HCT116 (cell line): Measurements from ENCODE around the gene TMED7. TPM values are rescaled to one million over a fixed set of nuclear protein-coding genes. Genes with fewer than 3 reads are reported as not detected.

Source experiments
- ATAC-seq: fragments of 200-7000 bp; cut with Tn5 transposase; 2 replicates; pipeline ENCODE4 v1.9.1; 2020; ENCODE audit warnings: mild to moderate bottlenecking, moderate library complexity
- Bru-seq: library from RNA; stranded (reverse); fragments of 400-500 nt; gene quantifications from one replicate; lab custom pipeline; 2021; lab: Mats Ljungman, UMichigan
- BruChase-seq, 2 experiments: library from RNA; stranded (reverse); fragments of 400-500 nt; gene quantifications; one replicate each; lab custom pipeline; 2021; lab: Mats Ljungman, UMichigan
- BruUV-seq: library from RNA; stranded (reverse); fragments of 400-500 nt; replicated peaks from 2 replicates; lab custom pipeline; 2021; lab: Mats Ljungman, UMichigan
- CTCF ChIA-PET: fragments of 300-600 bp; sonication (Branson Sonifier 250); formaldehyde crosslinking; loops from one replicate; lab custom pipeline; 2021; ENCODE audit warnings: antibody characterized with exemption; lab: Charles Lee
- POLR2A ChIA-PET: fragments of 300-600, 350-600 bp; sonication (Branson Sonifier 250); formaldehyde crosslinking; loops from one replicate; lab custom pipeline; 2021; ENCODE audit warnings: antibody characterized with exemption; lab: Charles Lee
- RAD21 ChIA-PET, 2 experiments: fragments of 300-600 bp; sonication (Branson Sonifier 250); formaldehyde crosslinking; loops; one replicate each; lab custom pipeline; 2023; ENCODE audit warnings: low total read pairs in 2 of 2; ENCODE audit not compliant: uncharacterized antibody in 2 of 2, unreplicated experiment in 2 of 2, low non-redundant PET in 1 of 2; lab: Charles Lee
- DNase-seq: peaks from one replicate; pipeline ENCODE4 v3.0.0-alpha.2; 2010; ENCODE audit warnings: low read depth, low spot score
- H2AFZ ChIP-seq: fragments of 200-600 bp; shearing (Covaris generic), sonication (generic); 2 replicates; pipeline ENCODE4 v1.6.1; 2017; ENCODE audit warnings: low read depth, mixed run types, mixed read lengths, antibody characterized with exemption, low read length; ENCODE audit not compliant: poor library complexity, severe bottlenecking
- H3K27ac ChIP-seq: 2 replicates; pipeline ENCODE4 v1.5.1; 2012; ENCODE audit warnings: low read depth, low read length
- H3K27me3 ChIP-seq: fragments of 200-600 bp; sonication (generic); 2 replicates; pipeline ENCODE4 v1.6.1; 2016; ENCODE audit warnings: mixed run types, low read length, mixed read lengths; ENCODE audit not compliant: insufficient read depth
- H3K36me3 ChIP-seq, 2 experiments: fragments of 200-500 bp in 1 of 2; fragments of 200-600 bp in 1 of 2; sonication (Bioruptor generic) in 1 of 2; sonication (generic) in 1 of 2; 2 replicates each; pipeline versions ENCODE4 v1.5.1 to v1.6.1; 2014 to 2016; ENCODE audit warnings: low read length in 2 of 2, inconsistent platforms in 1 of 2, mixed read lengths in 1 of 2, mixed run types in 1 of 2; ENCODE audit not compliant: insufficient read depth in 2 of 2, control insufficient read depth in 1 of 2
- H3K4me1 ChIP-seq, 2 experiments: fragments of 200-600 bp in 1 of 2; sonication (generic) in 1 of 2; 2 replicates each; pipeline versions ENCODE4 v1.5.1 to v1.6.1; 2012 to 2017; ENCODE audit warnings: low read length in 2 of 2, inconsistent platforms in 1 of 2, mild to moderate bottlenecking in 1 of 2, mixed read lengths in 1 of 2, mixed run types in 1 of 2, moderate library complexity in 1 of 2; ENCODE audit not compliant: insufficient read depth in 2 of 2, control insufficient read depth in 1 of 2
- H3K4me2 ChIP-seq: fragments of 200-600 bp; sonication (generic); 2 replicates; pipeline ENCODE4 v1.6.1; 2017; ENCODE audit warnings: mixed run types, low read length, mixed read lengths
- H3K4me3 ChIP-seq, 2 experiments: fragments of 200-600 bp in 1 of 2; sonication (generic) in 1 of 2; replicated peaks in 1 of 2; 2 replicates each; pipeline ENCODE4 v1.5.1; 2011 to 2016; ENCODE audit warnings: low read length in 2 of 2, control low read depth in 1 of 2, low read depth in 1 of 2, mild to moderate bottlenecking in 1 of 2, mixed read lengths in 1 of 2, mixed run types in 1 of 2
- H3K79me2 ChIP-seq: fragments of 200-600 bp; sonication (generic); 2 replicates; pipeline ENCODE4 v1.6.1; 2017; ENCODE audit warnings: mild to moderate bottlenecking, mixed run types, low read length, moderate library complexity, mixed read lengths; ENCODE audit not compliant: insufficient read depth
- H3K9ac ChIP-seq: fragments of 200-600 bp; sonication (generic); 2 replicates; pipeline ENCODE4 v1.6.1; 2016; ENCODE audit warnings: low read length, mixed read lengths
- H3K9me2 ChIP-seq: fragments of 200-600 bp; sonication (generic), shearing (Covaris generic); 2 replicates; pipeline ENCODE4 v1.6.1; 2017; ENCODE audit warnings: mixed run types, mild to moderate bottlenecking, moderate library complexity; ENCODE audit not compliant: insufficient read depth
- H3K9me3 ChIP-seq, 2 experiments: fragments of 200-500 bp in 1 of 2; fragments of 200-600 bp in 1 of 2; sonication (Bioruptor generic) in 1 of 2; sonication (generic) in 1 of 2; 2 replicates each; pipeline ENCODE4 v1.6.1; 2014 to 2017; ENCODE audit warnings: low read length in 2 of 2, mixed read lengths in 2 of 2, inconsistent platforms in 1 of 2, low read depth in 1 of 2, mild to moderate bottlenecking in 1 of 2, mixed run types in 1 of 2, moderate library complexity in 1 of 2; ENCODE audit not compliant: control insufficient read depth in 1 of 2, insufficient read depth in 1 of 2
- H4K20me1 ChIP-seq: fragments of 200-600 bp; sonication (generic), shearing (Covaris generic); 2 replicates; pipeline ENCODE4 v1.6.1; 2017; ENCODE audit warnings: mixed run types, mild to moderate bottlenecking, moderate library complexity; ENCODE audit not compliant: insufficient read depth
- CBX3 ChIP-seq: IDR thresholded peaks from 2 replicates; pipeline ENCODE4 v1.6.1; 2012; ENCODE audit warnings: low read depth
- EGR1 ChIP-seq: IDR thresholded peaks from 2 replicates; pipeline ENCODE4 v1.6.1; 2012; ENCODE audit warnings: low read depth
- ELF1 ChIP-seq: IDR thresholded peaks from 2 replicates; pipeline ENCODE4 v1.6.1; 2012; ENCODE audit warnings: low read depth, borderline replicate concordance
- EZH2 ChIP-seq: fragments of 200-600 bp; sonication (generic); IDR thresholded peaks from 2 replicates; pipeline ENCODE4 v1.6.1; 2017; ENCODE audit warnings: antibody characterized with exemption, mixed run types
- EZH2phosphoT487 ChIP-seq: fragments of 200-600 bp; IDR thresholded peaks from 2 replicates; pipeline ENCODE4 v1.6.1; 2018; ENCODE audit warnings: antibody characterized with exemption, borderline replicate concordance
- POLR2A ChIP-seq: IDR thresholded peaks from 2 replicates; pipeline ENCODE4 v1.7.0; 2011; ENCODE audit warnings: borderline replicate concordance; ENCODE audit not compliant: insufficient read depth, insufficient read length; ENCODE audit errors: extremely low read depth
- POLR2AphosphoS5 ChIP-seq: IDR thresholded peaks from 2 replicates; pipeline ENCODE4 v1.6.1; 2011; ENCODE audit warnings: mild to moderate bottlenecking, low read depth, low read length, moderate library complexity
- RAD21 ChIP-seq: IDR thresholded peaks from 2 replicates; pipeline ENCODE4 v1.6.1; 2012; ENCODE audit warnings: low read depth, mild to moderate bottlenecking
- SIN3A ChIP-seq: IDR thresholded peaks from 2 replicates; pipeline ENCODE4 v1.6.1; 2012; ENCODE audit warnings: low read depth
- SP1 ChIP-seq: IDR thresholded peaks from 2 replicates; pipeline ENCODE4 v1.6.1; 2012; ENCODE audit warnings: low read depth
- TCF7L2 ChIP-seq: IDR thresholded peaks from 2 replicates; pipeline ENCODE4 v1.7.0; 2011; ENCODE audit warnings: borderline replicate concordance, inconsistent platforms; ENCODE audit not compliant: insufficient read depth, insufficient read length; ENCODE audit errors: extremely low read depth
- YY1 ChIP-seq: IDR thresholded peaks from 2 replicates; pipeline ENCODE4 v1.6.1; 2011; ENCODE audit warnings: low read length, low read depth, moderate library complexity, mild to moderate bottlenecking; ENCODE audit not compliant: insufficient replicate concordance; ENCODE audit errors: extremely low read depth
- ZFX ChIP-seq: fragments of 450-650 bp; IDR thresholded peaks from 2 replicates; pipeline ENCODE4 v1.6.1; 2017
- ZNF274 ChIP-seq: fragments of 200-500 bp; sonication (Bioruptor generic); IDR thresholded peaks from 2 replicates; pipeline ENCODE4 v1.6.1; 2014; ENCODE audit warnings: mild to moderate bottlenecking, low read depth, low read length, inconsistent platforms
- intact Hi-C: fragments of 100-400 bp; cut with micrococcal nuclease; formaldehyde crosslinking; loops from 2 replicates; pipeline ENCODE4 v1.10.0; 2022
- long read RNA-seq: library from polyadenylated mRNA; unstranded; transcript quantifications from one replicate; pipeline ENCODE4 v2.0.0, GENCODE V29; 2021; ENCODE audit not compliant: unreplicated experiment
- polyA plus RNA-seq: library from polyadenylated mRNA; unstranded; fragments of >200 nt; gene quantifications from 2 replicates; pipeline ENCODE4 v1.2.1, GENCODE V29; 2012; ENCODE audit warnings: missing spikeins
- total RNA-seq: library from RNA; stranded (reverse); gene quantifications from one replicate; pipeline ENCODE4 v1.2.1, GENCODE V29; 2021; ENCODE audit not compliant: unreplicated experiment
- TF ChIP-seq, protein P1 (sequence below): IDR thresholded peaks from 2 replicates; pipeline ENCODE4 v1.6.1; 2011; ENCODE audit warnings: mild to moderate bottlenecking, low read length, moderate library complexity; ENCODE audit not compliant: insufficient replicate concordance; ENCODE audit errors: extremely low read depth
- TF ChIP-seq, protein P2 (sequence below): IDR thresholded peaks from 2 replicates; pipeline ENCODE4 v1.6.1; 2012
- TF ChIP-seq, protein P3 (sequence below), 3 experiments: fragments of 200-600 bp in 1 of 3; sonication (generic) in 1 of 3; IDR thresholded peaks in 2 of 3; conservative IDR thresholded peaks in 1 of 3; 2 replicates each; pipeline ENCODE4 v1.5.1; 2012 to 2017; ENCODE audit warnings: low read depth in 2 of 3, low read length in 2 of 3, antibody characterized with exemption in 1 of 3, borderline replicate concordance in 1 of 3, control low read depth in 1 of 3, mild to moderate bottlenecking in 1 of 3, mixed read lengths in 1 of 3, mixed run types in 1 of 3, moderate library complexity in 1 of 3; ENCODE audit not compliant: insufficient read depth in 1 of 3
- TF ChIP-seq, protein P4 (sequence below): IDR thresholded peaks from 2 replicates; pipeline ENCODE4 v1.6.1; 2012

The TMED7 gene
- total RNA-seq (167 TPM), Bru-seq, nascent RNA (percentile 99 among the genes with signal in this experiment), BruChase-seq, experiment 1, labeled RNA remaining after a 6-hour chase (percentile 100 among the genes with signal in this experiment), BruChase-seq, experiment 2, labeled RNA remaining after a 2-hour chase (percentile 100 among the genes with signal in this experiment)
- polyA plus RNA-seq: 36.9 and 46.1 TPM in 2 replicates
- long read RNA-seq, transcript TMED7-201 (3 exons, 3,757 nt): major isoform, 184 of 193 reads
- long read RNA-seq, partial matches to known transcripts: 2 of 193 reads
- long read RNA-seq, other reads (novel, unspliced or antisense): 7 of 193 reads

DNA sequence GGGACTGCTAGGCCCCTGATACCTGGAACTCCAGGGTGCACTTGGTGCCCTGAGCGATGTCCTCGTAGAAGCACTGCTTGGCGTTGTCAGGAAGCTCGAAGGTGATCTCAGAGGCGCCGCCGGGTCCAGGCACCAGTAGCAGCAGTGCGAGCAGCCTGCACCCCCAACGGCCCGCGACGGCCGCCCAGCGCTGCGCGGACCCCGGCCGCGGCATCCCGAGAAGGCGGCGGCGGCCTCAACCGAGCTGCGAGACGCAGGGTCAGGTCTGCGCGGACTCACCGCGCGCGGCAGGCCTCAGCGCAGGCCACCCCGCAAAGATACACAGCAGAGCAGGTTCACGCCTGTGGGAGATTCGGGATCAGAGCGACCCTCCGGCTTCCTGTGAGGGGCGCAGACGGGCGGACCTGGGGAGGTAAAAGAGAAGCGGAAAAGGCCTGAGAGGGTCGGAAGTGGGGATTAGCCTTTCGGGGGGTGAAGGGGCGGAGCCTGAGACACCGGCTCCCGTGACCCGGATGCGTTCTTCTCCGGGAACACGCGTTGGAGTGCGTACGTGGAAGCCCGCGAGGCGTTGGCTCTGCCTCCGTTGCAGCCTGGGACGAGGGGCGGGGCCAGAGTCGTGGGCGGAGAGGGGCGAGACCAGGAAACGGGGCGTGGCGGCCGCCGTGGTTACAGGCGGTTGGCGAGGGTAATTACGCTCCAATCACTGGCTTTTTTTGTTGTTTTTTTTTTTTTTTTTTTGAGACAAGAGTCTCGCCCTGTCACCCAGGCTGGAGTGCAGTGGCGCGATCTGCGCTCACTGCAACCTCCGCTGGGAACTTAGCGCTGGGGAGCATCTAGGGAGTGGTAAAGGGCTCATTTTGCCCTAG lies at the start of gene TMED7:
Gene TMED7 (minus strand): TSS at position 458 of the 866 bp plus-strand sequence. CDS start 244 bp downstream, at position 214.
- Histone ChIP-seq H3K27me3 (no peaks in the 10 kb centered on the region), H3K27ac (peak within 1 kb of the TSS; percentile 84), H3K9me2 (no peaks in the 10 kb centered on the region), H3K36me3 (peaks cover 7 to 14% of the 10 kb centered on the region in 2 experiments), H3K9ac (peak within 1 kb of the TSS; percentile 96), H3K79me2 (peaks cover 55% of the 10 kb centered on the region), H2AFZ (no peak within 1 kb of the TSS), H3K4me2 (peak within 1 kb of the TSS; percentile 72), H3K4me3 (peak within 1 kb of the TSS; percentile 92 to 94), H3K4me1 (peaks cover 6 to 26% of the 10 kb centered on the region in 2 experiments), H4K20me1 (0 out of 2 replicates have a peak, but pooled peaks cover 6% of the 10 kb centered on the region), H3K9me3 (no peaks in the 10 kb centered on the region)
- intact Hi-C loops: loop anchor here (1.0 to 2.0 kb wide), 2 partner anchors 215 to 303 kb away; partner anchors contain the start of genes AP3S1 and ATG12
- peak; percentile 92 for TF ChIP-seq POLR2A
- no peak for TF ChIP-seq EZH2
- TF ChIP-seq, protein P1, sequence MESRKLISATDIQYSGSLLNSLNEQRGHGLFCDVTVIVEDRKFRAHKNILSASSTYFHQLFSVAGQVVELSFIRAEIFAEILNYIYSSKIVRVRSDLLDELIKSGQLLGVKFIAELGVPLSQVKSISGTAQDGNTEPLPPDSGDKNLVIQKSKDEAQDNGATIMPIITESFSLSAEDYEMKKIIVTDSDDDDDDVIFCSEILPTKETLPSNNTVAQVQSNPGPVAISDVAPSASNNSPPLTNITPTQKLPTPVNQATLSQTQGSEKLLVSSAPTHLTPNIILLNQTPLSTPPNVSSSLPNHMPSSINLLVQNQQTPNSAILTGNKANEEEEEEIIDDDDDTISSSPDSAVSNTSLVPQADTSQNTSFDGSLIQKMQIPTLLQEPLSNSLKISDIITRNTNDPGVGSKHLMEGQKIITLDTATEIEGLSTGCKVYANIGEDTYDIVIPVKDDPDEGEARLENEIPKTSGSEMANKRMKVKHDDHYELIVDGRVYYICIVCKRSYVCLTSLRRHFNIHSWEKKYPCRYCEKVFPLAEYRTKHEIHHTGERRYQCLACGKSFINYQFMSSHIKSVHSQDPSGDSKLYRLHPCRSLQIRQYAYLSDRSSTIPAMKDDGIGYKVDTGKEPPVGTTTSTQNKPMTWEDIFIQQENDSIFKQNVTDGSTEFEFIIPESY: peak; percentile 75
- TF ChIP-seq ZFX: peak; percentile 94
- TF ChIP-seq CBX3: peak; percentile 79; the same call in 1 of the 2 replicates
- TF ChIP-seq RAD21: no peak
- peak; percentile 59 for TF ChIP-seq ELF1
- no peak for TF ChIP-seq EZH2phosphoT487
- TF ChIP-seq, protein P2, sequence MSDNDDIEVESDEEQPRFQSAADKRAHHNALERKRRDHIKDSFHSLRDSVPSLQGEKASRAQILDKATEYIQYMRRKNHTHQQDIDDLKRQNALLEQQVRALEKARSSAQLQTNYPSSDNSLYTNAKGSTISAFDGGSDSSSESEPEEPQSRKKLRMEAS: peak; percentile 96
- TF ChIP-seq, protein P3, sequence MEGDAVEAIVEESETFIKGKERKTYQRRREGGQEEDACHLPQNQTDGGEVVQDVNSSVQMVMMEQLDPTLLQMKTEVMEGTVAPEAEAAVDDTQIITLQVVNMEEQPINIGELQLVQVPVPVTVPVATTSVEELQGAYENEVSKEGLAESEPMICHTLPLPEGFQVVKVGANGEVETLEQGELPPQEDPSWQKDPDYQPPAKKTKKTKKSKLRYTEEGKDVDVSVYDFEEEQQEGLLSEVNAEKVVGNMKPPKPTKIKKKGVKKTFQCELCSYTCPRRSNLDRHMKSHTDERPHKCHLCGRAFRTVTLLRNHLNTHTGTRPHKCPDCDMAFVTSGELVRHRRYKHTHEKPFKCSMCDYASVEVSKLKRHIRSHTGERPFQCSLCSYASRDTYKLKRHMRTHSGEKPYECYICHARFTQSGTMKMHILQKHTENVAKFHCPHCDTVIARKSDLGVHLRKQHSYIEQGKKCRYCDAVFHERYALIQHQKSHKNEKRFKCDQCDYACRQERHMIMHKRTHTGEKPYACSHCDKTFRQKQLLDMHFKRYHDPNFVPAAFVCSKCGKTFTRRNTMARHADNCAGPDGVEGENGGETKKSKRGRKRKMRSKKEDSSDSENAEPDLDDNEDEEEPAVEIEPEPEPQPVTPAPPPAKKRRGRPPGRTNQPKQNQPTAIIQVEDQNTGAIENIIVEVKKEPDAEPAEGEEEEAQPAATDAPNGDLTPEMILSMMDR (IDR thresholded peaks at IDR 0.05 in 2 of 3, conservative IDR thresholded peaks at IDR 0.05 in 1 of 3; ENCODE audit: borderline replicate concordance in 1 of 3, insufficient read depth in 1 of 3, low read depth in 2 of 3, low read length in 2 of 3): no peak
- peak; percentile 96 for TF ChIP-seq POLR2AphosphoS5
- peak; percentile 90 for TF ChIP-seq SP1
- TF ChIP-seq TCF7L2: peak; percentile 11
- TF ChIP-seq ZNF274: no peak
- TF ChIP-seq, protein P4, sequence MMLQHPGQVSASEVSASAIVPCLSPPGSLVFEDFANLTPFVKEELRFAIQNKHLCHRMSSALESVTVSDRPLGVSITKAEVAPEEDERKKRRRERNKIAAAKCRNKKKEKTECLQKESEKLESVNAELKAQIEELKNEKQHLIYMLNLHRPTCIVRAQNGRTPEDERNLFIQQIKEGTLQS: no peak
- TF ChIP-seq YY1: peak; percentile 46
- TF ChIP-seq SIN3A: peak; percentile 83
- peak; percentile 98 for TF ChIP-seq EGR1
- BruUV-seq: no TSS peak
- CTCF ChIA-PET: no interaction called here
- ATAC-seq (peak; percentile 95), DNase-seq (peak; percentile 96)
- RAD21 ChIA-PET: no interaction called here
- POLR2A ChIA-PET: interaction anchor here (0.7 kb wide), 1 partner anchor 295 kb away, joined by 3 read pairs; no protein-coding TSS in a partner anchor
